Measurements from ENCODE around the gene GSPT1. TPM values are rescaled to one million over a fixed set of nuclear protein-coding genes. Genes with fewer than 3 reads are reported as not detected.

GSPT1 gene
- polyA plus RNA-seq, 1 experiment, result 139 TPM

DNA sequence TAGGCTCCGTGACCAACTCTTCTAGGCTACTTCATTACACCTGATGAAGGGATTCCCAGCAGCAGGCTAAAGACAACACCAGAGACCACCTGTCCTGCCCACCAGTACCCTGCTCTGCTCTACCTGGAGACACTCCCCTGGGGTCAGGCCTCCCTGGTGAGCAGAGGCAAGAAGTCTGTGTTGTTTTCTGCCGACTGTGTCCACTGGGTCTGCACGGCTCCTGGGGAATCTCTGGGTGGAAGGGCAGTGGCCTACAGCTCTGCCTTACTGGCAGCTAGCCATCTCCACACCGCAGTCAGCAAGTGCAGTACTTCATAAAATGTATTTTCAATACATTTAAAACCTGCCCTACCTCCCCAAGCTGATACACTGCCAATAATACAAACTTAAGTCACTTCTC lies 71.3 kb downstream of the GSPT1 start:
- no peak overlapping the region for H3K4me3 ChIP-seq (ENCODE audit: low read depth, low read length)
- no peak overlapping the region for H3K27ac ChIP-seq (ENCODE audit: low read depth, low read length)
- DNase-seq (ENCODE audit: low read depth, low spot score), result no peak
- no peak for TF ChIP-seq CTCF (IDR thresholded peaks at IDR 0.05; ENCODE audit: low read depth, low read length)
- CTCF ChIA-PET, result interaction anchor here (4.3 kb wide), 1 partner anchor 224 kb away, joined by 16 read pairs; no protein-coding TSS in a partner anchor
- POLR2A ChIA-PET, result no interaction called here
- H3K27me3 ChIP-seq (ENCODE audit: control insufficient read depth, insufficient read depth, low read length), result no peaks in the 10 kb centered on the region
- H3K9me3 ChIP-seq (ENCODE audit: control insufficient read depth, insufficient read depth, low read length), result no peaks in the 10 kb centered on the region

GRCh38 chr16:11843861-11844260 lies 71.9 kb downstream of the GSPT1 start:
- no peaks in the 10 kb centered on the region for H3K9me3 ChIP-seq (ENCODE audit: control insufficient read depth, insufficient read depth, low read length)
- no peak for TF ChIP-seq CTCF (IDR thresholded peaks at IDR 0.05; ENCODE audit: low read depth, low read length)
- ChIA-PET POLR2A (no interaction called here), CTCF (interaction anchor here (0.6 kb wide), 1 partner anchor 32 kb away, joined by 3 read pairs; no protein-coding TSS in a partner anchor)
- H3K27ac ChIP-seq (ENCODE audit: low read depth, low read length), result no peak overlapping the region
- DNase-seq (ENCODE audit: low read depth, low spot score), result no peak
- no peak overlapping the region for H3K4me3 ChIP-seq (ENCODE audit: low read depth, low read length)
- no peaks in the 10 kb centered on the region for H3K27me3 ChIP-seq (ENCODE audit: control insufficient read depth, insufficient read depth, low read length)

GRCh38 chr16:11843206-11843605 lies 72.5 kb downstream of the GSPT1 start:
- CTCF ChIA-PET, result interaction anchor here (0.6 kb wide), 1 partner anchor 32 kb away, joined by 3 read pairs; no protein-coding TSS in a partner anchor
- Histone ChIP-seq H3K9me3 (ENCODE audit: control insufficient read depth, insufficient read depth, low read length) (no peaks in the 10 kb centered on the region), H3K27ac (ENCODE audit: low read depth, low read length) (no peak overlapping the region), H3K27me3 (ENCODE audit: control insufficient read depth, insufficient read depth, low read length) (no peaks in the 10 kb centered on the region), H3K4me3 (ENCODE audit: low read depth, low read length) (no peak overlapping the region)
- no peak for TF ChIP-seq CTCF (IDR thresholded peaks at IDR 0.05; ENCODE audit: low read depth, low read length)
- POLR2A ChIA-PET, result interaction anchor here (0.7 kb wide), 1 partner anchor 277 kb away, joined by 4 read pairs; no protein-coding TSS in a partner anchor
- no peak for DNase-seq (ENCODE audit: low read depth, low spot score)

DNA sequence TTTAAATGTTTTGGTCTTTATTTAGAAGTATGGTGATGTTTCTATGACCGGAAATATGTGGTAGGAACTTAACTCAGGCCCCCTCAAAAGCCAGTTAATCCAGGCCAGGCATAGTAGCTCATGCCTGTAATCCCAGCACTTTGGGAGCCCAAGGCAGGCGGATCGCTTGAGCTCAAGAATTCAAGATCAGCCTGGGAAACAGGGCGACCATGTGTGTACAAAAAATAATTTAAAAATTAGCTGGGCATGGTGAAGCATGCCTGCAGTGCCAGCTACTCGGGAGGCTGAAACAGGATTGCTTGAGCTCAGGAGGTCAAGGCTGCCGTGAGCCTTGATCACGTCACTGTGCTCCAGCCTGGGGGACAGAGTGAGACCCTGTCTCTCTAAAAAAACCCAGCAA lies 74.7 kb downstream of the GSPT1 start:
- H3K27ac ChIP-seq (ENCODE audit: low read depth, low read length), result no peak overlapping the region
- DNase-seq (ENCODE audit: low read depth, low spot score), result no peak
- no peak overlapping the region for H3K4me3 ChIP-seq (ENCODE audit: low read depth, low read length)
- ChIA-PET CTCF (interaction anchor here (0.6 kb wide), 1 partner anchor 21 kb away, joined by 4 read pairs; no protein-coding TSS in a partner anchor), POLR2A (no interaction called here)
- no peak for TF ChIP-seq CTCF (IDR thresholded peaks at IDR 0.05; ENCODE audit: low read depth, low read length)
- H3K9me3 ChIP-seq (ENCODE audit: control insufficient read depth, insufficient read depth, low read length), result no peaks in the 10 kb centered on the region
- no peaks in the 10 kb centered on the region for H3K27me3 ChIP-seq (ENCODE audit: control insufficient read depth, insufficient read depth, low read length)

- POLR2A ChIA-PET, result interaction anchor here (0.6 to 1.1 kb wide), 2 partner anchors 15 to 94 kb away, joined by 3 to 6 read pairs; partner anchors contain the start of gene TXNDC11
These were observed 79.0 kb downstream of the GSPT1 start for GRCh38 chr16:11836650-11837244.

More at GRCh38 chr16:11836650-11837244, 79.0 kb downstream of the GSPT1 start:
- Histone ChIP-seq H3K9me3 (ENCODE audit: control insufficient read depth, insufficient read depth, low read length) (no peaks in the 10 kb centered on the region; the same call in 1 of the 2 replicates), H3K27ac (ENCODE audit: low read depth, low read length) (peak overlapping the region; percentile 54), H3K27me3 (ENCODE audit: control insufficient read depth, insufficient read depth, low read length) (no peaks in the 10 kb centered on the region), H3K4me3 (ENCODE audit: low read depth, low read length) (no peak overlapping the region)
- TF ChIP-seq CTCF (IDR thresholded peaks at IDR 0.05; ENCODE audit: low read depth, low read length), result no peak
- no peak for DNase-seq (ENCODE audit: low read depth, low spot score)
- CTCF ChIA-PET, result interaction anchor here (2.1 kb wide), 1 partner anchor 231 kb away, joined by 7 read pairs; no protein-coding TSS in a partner anchor
